ENCODE data around the gene GPT2.

The GPT2 gene

DNA sequence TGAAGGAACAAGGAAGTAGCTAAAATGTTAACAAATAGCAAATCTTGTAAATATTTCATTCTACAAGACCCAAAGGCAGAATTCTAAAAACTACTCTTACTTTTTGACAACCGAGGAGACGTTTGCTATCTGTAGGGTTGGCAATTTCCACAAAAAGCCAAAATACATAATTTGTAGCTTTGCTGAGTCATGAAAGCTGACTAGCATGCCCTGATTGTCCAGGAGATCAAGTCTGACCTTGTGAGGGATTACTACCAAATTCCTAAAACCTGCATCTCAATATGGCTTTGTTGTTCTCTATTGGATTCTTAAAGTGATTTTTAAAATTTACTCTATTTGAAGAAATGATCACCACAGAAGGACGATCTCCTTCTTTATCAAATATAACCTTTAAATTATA, 78.5 kb downstream of the GPT2 start:
- TF ChIP-seq, protein P1, sequence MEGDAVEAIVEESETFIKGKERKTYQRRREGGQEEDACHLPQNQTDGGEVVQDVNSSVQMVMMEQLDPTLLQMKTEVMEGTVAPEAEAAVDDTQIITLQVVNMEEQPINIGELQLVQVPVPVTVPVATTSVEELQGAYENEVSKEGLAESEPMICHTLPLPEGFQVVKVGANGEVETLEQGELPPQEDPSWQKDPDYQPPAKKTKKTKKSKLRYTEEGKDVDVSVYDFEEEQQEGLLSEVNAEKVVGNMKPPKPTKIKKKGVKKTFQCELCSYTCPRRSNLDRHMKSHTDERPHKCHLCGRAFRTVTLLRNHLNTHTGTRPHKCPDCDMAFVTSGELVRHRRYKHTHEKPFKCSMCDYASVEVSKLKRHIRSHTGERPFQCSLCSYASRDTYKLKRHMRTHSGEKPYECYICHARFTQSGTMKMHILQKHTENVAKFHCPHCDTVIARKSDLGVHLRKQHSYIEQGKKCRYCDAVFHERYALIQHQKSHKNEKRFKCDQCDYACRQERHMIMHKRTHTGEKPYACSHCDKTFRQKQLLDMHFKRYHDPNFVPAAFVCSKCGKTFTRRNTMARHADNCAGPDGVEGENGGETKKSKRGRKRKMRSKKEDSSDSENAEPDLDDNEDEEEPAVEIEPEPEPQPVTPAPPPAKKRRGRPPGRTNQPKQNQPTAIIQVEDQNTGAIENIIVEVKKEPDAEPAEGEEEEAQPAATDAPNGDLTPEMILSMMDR (IDR thresholded peaks at IDR 0.05; ENCODE audit: control extremely low read depth, extremely low read depth, low read depth, missing control alignments) = no peak
- ChIA-PET POLR2A (interaction anchor here (0.7 kb wide), 1 partner anchor 100 kb away, joined by 4 read pairs; no protein-coding TSS in a partner anchor), CTCF (interaction anchor here (0.8 to 3.9 kb wide), 10 partner anchors 11 to 289 kb away, joined by 3 to 21 read pairs (median 8); partner anchors contain the start of genes DNAJA2 and NETO2)
- no peak for DNase-seq (ENCODE audit: extremely low spot score)

DNA sequence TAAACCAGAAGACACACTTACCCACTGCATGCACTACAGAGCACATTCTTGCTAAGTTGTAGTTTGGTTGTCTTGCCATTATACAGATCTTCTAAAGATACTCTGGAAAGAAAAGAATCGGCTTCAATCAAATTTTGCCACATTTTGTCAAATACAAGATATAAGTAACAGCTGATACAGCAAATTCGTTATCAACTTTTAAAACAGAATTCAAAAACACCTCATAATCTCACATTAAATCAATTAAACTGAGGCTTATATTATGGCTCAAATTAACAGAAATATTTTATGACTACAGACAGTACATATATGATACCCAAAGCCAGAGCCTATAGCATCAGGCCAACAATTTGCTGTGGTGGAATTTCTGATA, 83.9 kb downstream of the GPT2 start:
- CTCF ChIA-PET = interaction anchor here (1.4 to 1.7 kb wide), 3 partner anchors 14 to 51 kb away, joined by 3 to 6 read pairs (median 4); no protein-coding TSS in a partner anchor
- no peak for DNase-seq (ENCODE audit: extremely low spot score)

DNA sequence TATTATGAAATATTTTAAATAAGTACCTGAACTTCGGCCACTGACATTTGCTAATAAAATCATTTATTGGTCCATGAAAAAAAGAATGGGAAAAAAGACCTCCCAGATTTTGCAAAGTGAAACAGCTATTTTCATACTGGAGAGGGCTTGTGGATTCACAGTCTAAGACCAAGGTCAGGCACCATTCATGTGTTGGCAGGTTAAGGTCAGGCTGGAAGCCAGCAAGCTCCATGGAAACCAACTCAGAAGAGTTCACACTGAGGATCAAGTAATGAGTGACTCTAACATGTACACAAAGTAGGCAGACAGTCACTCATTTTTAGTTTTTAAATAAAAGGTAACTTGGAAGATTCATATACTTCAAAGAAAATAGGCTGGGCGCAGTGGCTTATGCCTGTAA, 85.9 kb downstream of the GPT2 start:
- TF ChIP-seq, protein P1 (IDR thresholded peaks at IDR 0.05; ENCODE audit: control extremely low read depth, extremely low read depth, low read depth, missing control alignments) = no peak
- ChIA-PET CTCF (interaction anchor here (1.0 to 1.4 kb wide), 5 partner anchors 11 to 173 kb away, joined by 3 read pairs; partner anchors contain the start of gene NETO2), POLR2A (no interaction called here)
- DNase-seq (ENCODE audit: extremely low spot score) = no peak

More for the DNA sequence above, 83.9 kb downstream of the GPT2 start:
- POLR2A ChIA-PET = no interaction called here
- TF ChIP-seq, protein P1 (IDR thresholded peaks at IDR 0.05; ENCODE audit: control extremely low read depth, extremely low read depth, low read depth, missing control alignments) = no peak

DNA sequence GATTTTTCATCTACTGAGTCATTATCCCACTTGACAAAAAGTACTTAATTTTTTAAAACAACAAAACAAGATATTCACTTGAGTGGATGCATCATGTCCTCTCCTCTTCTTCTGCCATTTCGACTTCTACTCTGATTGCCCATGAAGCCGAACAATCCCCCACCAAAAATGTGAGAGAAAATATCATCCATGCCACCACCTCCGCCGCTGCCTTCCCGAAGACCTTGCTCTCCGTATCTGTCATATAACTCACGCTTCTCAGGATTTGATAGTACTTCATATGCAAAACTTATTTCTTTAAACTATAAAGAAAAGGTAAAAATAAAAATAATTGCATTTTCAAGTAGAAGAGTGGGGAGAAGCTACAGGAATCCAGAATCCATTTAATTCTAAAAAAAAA, 87.1 kb downstream of the GPT2 start:
- POLR2A ChIA-PET = interaction anchor here (0.6 kb wide), 1 partner anchor 439 kb away, joined by 3 read pairs; no protein-coding TSS in a partner anchor
- CTCF ChIA-PET = interaction anchor here (0.9 to 3.9 kb wide), 6 partner anchors 9 to 170 kb away, joined by 3 to 21 read pairs (median 4); no protein-coding TSS in a partner anchor
- DNase-seq (ENCODE audit: extremely low spot score) = no peak
- TF ChIP-seq, protein P1 (IDR thresholded peaks at IDR 0.05; ENCODE audit: control extremely low read depth, extremely low read depth, low read depth, missing control alignments) = no peak

DNA sequence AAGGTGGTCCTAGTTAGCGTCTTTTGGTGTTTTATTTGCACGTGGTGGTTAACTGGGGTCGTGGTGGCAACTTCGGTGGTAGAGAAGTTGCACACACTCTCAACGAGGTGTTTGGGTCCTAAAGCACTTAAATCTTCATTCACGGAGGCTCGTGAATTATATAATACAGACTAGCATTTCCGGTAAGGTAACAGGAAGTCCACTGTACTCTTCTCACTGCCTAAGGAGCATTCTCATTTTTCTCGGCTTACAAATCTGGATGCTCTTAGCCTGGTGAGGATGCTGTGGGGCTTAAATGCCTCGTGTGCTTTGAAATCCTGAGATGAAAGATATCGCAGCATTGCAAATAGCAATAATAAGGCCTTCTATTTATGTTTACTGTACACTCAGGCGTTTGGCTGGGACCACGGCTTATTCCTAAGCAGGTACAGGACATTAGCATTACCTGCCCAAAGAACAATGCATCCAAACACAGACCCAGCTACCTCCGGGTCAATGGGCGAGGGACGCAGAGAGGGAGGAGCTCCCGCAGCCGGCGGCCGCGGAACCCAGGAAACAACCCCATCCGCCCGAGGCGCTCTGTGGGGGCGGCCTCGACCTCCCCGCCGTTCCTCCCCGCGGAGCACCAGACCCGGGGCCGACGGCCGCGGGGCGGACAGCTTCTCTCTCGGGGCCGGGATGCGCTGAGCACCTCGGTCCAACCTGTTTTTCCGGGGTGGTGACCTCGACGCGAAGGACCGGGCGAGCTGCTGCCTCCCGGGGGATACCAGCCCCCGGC, 88.5 kb downstream of the GPT2 start:
- peak; percentile 68 for DNase-seq (ENCODE audit: extremely low spot score)
- TF ChIP-seq, protein P1 (IDR thresholded peaks at IDR 0.05; ENCODE audit: control extremely low read depth, extremely low read depth, low read depth, missing control alignments) = no peak
- ChIA-PET CTCF (interaction anchor here (0.8 to 4.8 kb wide), 11 partner anchors 10 to 170 kb away, joined by 3 to 26 read pairs (median 5); partner anchors contain the start of gene NETO2), POLR2A (no interaction called here)

DNA sequence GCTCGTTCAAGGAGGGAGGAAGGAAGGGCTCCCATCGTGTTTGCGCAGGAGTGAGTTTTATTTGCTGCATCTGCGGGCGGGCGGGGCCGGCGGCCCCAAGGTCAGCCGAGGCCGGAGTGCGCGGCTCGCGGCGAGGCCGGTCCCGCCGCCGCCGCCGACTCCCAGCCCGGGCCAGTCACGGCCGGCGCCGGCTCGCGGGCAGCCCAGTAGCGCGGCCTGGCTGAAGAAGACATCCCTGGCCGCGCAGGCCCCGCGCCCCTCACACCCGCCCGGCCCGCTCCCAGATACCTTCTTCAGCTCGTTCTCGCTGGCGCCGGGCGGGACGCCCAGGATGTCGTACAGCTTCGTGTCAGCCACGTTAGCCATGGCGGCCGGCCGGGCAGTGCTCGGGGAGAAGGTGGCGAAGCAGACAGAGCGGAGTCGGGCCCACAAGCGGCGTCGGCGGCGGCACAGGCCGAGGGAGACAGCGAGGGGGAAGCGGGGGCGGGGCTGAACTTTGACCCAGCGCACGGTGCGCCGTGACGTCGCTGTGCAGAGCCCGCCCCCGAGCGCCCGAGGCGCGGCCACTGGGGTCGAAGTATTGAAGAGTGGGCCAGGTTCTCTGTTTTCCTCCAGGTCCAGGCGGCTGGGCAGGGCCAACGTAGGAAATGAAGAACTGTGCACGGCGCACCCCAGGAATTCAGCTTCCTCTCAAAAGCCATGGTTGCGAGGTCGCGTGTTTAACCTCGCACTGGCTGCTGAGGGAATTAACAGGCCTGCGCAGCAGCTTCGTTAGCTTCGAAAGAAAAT, 89.2 kb downstream of the GPT2 start, which contains the start of gene DNAJA2:
DNAJA2 (minus strand) TSS at position 468 of the 789 bp plus-strand sequence; CDS start at position 366, 102 bp downstream.
- TF ChIP-seq, protein P1 (IDR thresholded peaks at IDR 0.05; ENCODE audit: control extremely low read depth, extremely low read depth, low read depth, missing control alignments) = no peak
- POLR2A ChIA-PET = no interaction called here
- peak; percentile 93 for DNase-seq (ENCODE audit: extremely low spot score)
- CTCF ChIA-PET = interaction anchor here (0.8 to 4.8 kb wide), 15 partner anchors 9 to 169 kb away, joined by 3 to 26 read pairs (median 6); partner anchors contain the start of gene NETO2
